ENCODE results near the gene PRDM16.

PRDM16 gene

GRCh38 chr1:3022976-3023375 lies 46.0 kb upstream of the PRDM16 start:
- in situ Hi-C loops (cut with MboI; ENCODE audit: low sequenced_read_pairs, unreplicated experiment): no loop called here
- TF ChIP-seq CTCF (IDR thresholded peaks at IDR 0.05; ENCODE audit: borderline replicate concordance, control extremely low read depth, extremely low read depth, insufficient read depth, missing control alignments): no peak

GRCh38 chr1:3024019-3024418 lies 45.0 kb upstream of the PRDM16 start:
- TF ChIP-seq CTCF (IDR thresholded peaks at IDR 0.05; ENCODE audit: borderline replicate concordance, control extremely low read depth, extremely low read depth, insufficient read depth, missing control alignments): no peak
- in situ Hi-C loops (cut with MboI; ENCODE audit: low sequenced_read_pairs, unreplicated experiment): no loop called here
- DNase-seq (ENCODE audit: low spot score): no peak

More at GRCh38 chr1:3022976-3023375, 46.0 kb upstream of the PRDM16 start:
- DNase-seq (ENCODE audit: low spot score): no peak

- no peak for DNase-seq (ENCODE audit: low spot score)
- TF ChIP-seq CTCF (IDR thresholded peaks at IDR 0.05; ENCODE audit: borderline replicate concordance, control extremely low read depth, extremely low read depth, insufficient read depth, missing control alignments): no peak
- in situ Hi-C loops (cut with MboI; ENCODE audit: low sequenced_read_pairs, unreplicated experiment): no loop called here
Observed at GRCh38 chr1:3024588-3024987, 44.4 kb upstream of the PRDM16 start.

- DNase-seq (ENCODE audit: low spot score): no peak
- in situ Hi-C loops (cut with MboI; ENCODE audit: low sequenced_read_pairs, unreplicated experiment): no loop called here
- TF ChIP-seq CTCF (IDR thresholded peaks at IDR 0.05; ENCODE audit: borderline replicate concordance, control extremely low read depth, extremely low read depth, insufficient read depth, missing control alignments): no peak
Observed at GRCh38 chr1:3026124-3026523, 42.9 kb upstream of the PRDM16 start.

- DNase-seq (ENCODE audit: low spot score): no peak
- in situ Hi-C loops (cut with MboI; ENCODE audit: low sequenced_read_pairs, unreplicated experiment): no loop called here
Observed at GRCh38 chr1:3026581-3027391, 42.2 kb upstream of the PRDM16 start.

More at GRCh38 chr1:3026581-3027391, 42.2 kb upstream of the PRDM16 start:
- no peak for TF ChIP-seq CTCF (IDR thresholded peaks at IDR 0.05; ENCODE audit: borderline replicate concordance, control extremely low read depth, extremely low read depth, insufficient read depth, missing control alignments)
